ENCODE results near the gene SH3GL1. TPM values are rescaled to one million over a fixed set of nuclear protein-coding genes. Genes with fewer than 3 reads are reported as not detected.

Gene SH3GL1
- total RNA-seq, 2 experiments from 2014 or later = 33.2 to 38.9 TPM

DNA sequence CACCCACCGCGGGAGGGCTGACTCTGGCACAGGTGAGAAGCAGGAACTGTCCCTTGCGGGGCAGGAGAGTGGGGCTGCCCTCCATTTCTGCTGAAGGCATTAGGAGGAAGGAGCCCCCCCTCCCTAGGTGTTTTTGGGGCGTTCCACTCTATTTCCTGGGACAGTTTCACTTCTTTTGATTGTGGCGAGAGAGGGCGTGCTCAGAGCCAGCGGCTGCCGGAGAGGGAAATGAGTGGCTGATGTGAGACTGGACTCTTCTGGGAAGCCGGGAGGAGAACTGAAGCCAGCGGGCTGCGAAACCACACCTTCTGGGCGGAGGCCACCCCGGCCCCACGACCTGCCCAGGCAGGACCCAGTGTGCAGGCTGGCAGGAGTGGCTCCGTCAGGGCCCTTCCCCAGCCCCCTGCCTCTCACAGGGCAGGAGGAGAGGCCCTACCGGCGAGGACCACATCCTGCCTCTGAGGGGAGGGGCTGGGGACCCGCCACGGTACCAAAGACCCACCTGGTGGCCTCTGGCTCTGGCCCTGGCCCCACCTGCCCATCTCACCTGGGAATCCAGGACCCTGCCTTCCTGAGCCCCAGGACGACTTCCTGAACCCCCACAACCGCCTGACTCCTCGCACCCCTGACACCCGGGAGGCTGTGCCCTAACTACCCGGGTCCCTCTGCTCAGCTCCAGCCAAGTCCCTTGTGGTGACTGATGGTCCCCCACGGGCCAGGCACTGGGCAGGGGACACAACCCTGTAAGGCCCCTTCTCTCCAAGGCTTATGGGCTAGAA, 31.0 kb downstream of the SH3GL1 start:
- ChIA-PET CTCF (ENCODE audit: unreplicated experiment) (no interaction called here), POLR2A (no interaction called here)
- Histone ChIP-seq H3K36me3 (ENCODE audit: insufficient read depth, low read length) (peaks cover 21% of the 10 kb centered on the region), H3K4me3 (ENCODE audit: low read depth, low read length, poor library complexity, severe bottlenecking) (peak overlapping the region; percentile 61), H2AFZ (ENCODE audit: low read length) (no peak overlapping the region), H3K27ac (ENCODE audit: low read depth, low read length, poor library complexity, severe bottlenecking) (peak overlapping the region; percentile 79), H4K20me1 (ENCODE audit: insufficient read depth, low read length) (peaks cover 3% of the 10 kb centered on the region), H3K79me2 (ENCODE audit: insufficient read depth, low read depth, low read length) (peaks cover 4% of the 10 kb centered on the region; the same call in 1 of the 2 replicates), H3K9me2 (ENCODE audit: insufficient read depth, low read length) (no peaks in the 10 kb centered on the region), H3K9me3 (ENCODE audit: low read length) (no peaks in the 10 kb centered on the region), H3K4me2 (ENCODE audit: low read length) (peak overlapping the region; percentile 92), H3K4me1 (ENCODE audit: insufficient read depth, low read length, poor library complexity, severe bottlenecking) (peaks cover 34% of the 10 kb centered on the region)
- TF ChIP-seq, protein P1, sequence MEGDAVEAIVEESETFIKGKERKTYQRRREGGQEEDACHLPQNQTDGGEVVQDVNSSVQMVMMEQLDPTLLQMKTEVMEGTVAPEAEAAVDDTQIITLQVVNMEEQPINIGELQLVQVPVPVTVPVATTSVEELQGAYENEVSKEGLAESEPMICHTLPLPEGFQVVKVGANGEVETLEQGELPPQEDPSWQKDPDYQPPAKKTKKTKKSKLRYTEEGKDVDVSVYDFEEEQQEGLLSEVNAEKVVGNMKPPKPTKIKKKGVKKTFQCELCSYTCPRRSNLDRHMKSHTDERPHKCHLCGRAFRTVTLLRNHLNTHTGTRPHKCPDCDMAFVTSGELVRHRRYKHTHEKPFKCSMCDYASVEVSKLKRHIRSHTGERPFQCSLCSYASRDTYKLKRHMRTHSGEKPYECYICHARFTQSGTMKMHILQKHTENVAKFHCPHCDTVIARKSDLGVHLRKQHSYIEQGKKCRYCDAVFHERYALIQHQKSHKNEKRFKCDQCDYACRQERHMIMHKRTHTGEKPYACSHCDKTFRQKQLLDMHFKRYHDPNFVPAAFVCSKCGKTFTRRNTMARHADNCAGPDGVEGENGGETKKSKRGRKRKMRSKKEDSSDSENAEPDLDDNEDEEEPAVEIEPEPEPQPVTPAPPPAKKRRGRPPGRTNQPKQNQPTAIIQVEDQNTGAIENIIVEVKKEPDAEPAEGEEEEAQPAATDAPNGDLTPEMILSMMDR (conservative IDR thresholded peaks at IDR 0.05; ENCODE audit: low read length) = no peak
- no peak for TF ChIP-seq EZH2phosphoT487 (IDR thresholded peaks at IDR 0.05; ENCODE audit: borderline replicate concordance, low read depth, low read length)
- peak; percentile 82 for DNase-seq (ENCODE audit: low spot score)
- BruUV-seq (replicated peaks) = no TSS peak
- intact Hi-C loops (cut with micrococcal nuclease; ENCODE audit: unreplicated experiment) = loop anchor here (1.0 kb wide), 1 partner anchor 31 kb away; the partner anchor contains the start of gene SH3GL1

DNA sequence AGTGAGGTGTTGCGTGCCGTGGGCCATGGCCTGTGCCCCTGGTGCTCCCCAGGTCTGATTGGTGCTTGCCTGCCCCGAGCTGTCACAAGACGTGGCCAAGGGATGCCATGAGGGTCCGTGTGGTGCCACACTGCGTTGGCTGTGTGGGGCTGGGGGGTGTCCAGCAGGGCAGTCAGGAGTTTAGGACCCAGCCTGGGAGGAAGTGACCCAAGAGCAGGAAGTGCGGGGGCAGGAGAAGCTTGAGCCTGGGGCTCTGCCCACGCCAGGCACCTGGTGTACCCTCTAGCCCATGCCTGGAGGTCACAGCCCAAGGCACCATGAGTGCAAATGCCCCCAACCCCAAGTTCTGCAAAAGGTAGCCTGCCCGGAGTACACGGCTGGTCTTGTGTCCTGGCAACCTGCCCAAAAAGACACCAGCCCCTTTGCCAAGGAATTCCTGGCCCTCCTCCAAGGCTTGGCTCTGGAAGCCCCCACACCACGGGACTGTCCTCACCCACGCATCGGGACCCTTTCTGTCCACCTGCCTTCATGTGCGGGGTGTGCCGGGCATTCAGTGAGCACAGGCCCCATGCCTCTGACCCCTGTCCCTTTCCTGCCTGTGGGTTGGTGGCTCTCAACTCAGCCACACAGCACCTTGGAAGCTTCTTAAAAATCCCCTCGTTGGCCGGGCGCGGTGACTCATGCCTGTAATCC, 32.1 kb downstream of the SH3GL1 start:
- intact Hi-C loops (cut with micrococcal nuclease; ENCODE audit: unreplicated experiment) = no loop called here
- H3K4me3 ChIP-seq (ENCODE audit: low read depth, low read length, poor library complexity, severe bottlenecking) = no peak overlapping the region

More for the DNA sequence above, 32.1 kb downstream of the SH3GL1 start:
- H4K20me1 ChIP-seq (ENCODE audit: insufficient read depth, low read length) = peaks cover 3% of the 10 kb centered on the region; the same call in 1 of the 2 replicates
- no peak for DNase-seq (ENCODE audit: low spot score)
- no peaks in the 10 kb centered on the region for H3K9me3 ChIP-seq (ENCODE audit: low read length)
- H3K9me2 ChIP-seq (ENCODE audit: insufficient read depth, low read length) = no peaks in the 10 kb centered on the region
- H3K4me1 ChIP-seq (ENCODE audit: insufficient read depth, low read length, poor library complexity, severe bottlenecking) = peaks cover 34% of the 10 kb centered on the region
- BruUV-seq (replicated peaks) = no TSS peak
- peaks cover 32% of the 10 kb centered on the region for H3K36me3 ChIP-seq (ENCODE audit: insufficient read depth, low read length)
- ChIA-PET CTCF (ENCODE audit: unreplicated experiment) (no interaction called here), POLR2A (no interaction called here)
- peak overlapping the region; percentile 92 for H3K4me2 ChIP-seq (ENCODE audit: low read length)
- H3K79me2 ChIP-seq (ENCODE audit: insufficient read depth, low read depth, low read length) = peaks cover 3% of the 10 kb centered on the region; the same call in 1 of the 2 replicates
- peak overlapping the region; percentile 79 for H3K27ac ChIP-seq (ENCODE audit: low read depth, low read length, poor library complexity, severe bottlenecking)
- TF ChIP-seq, protein P1 (conservative IDR thresholded peaks at IDR 0.05; ENCODE audit: low read length) = no peak
- no peak for TF ChIP-seq EZH2phosphoT487 (IDR thresholded peaks at IDR 0.05; ENCODE audit: borderline replicate concordance, low read depth, low read length)
- no peak overlapping the region for H2AFZ ChIP-seq (ENCODE audit: low read length)

Data from OCI-LY7 (cell line).